T-helper 2 cell (primary cell): ENCODE results near the gene P2RX7.
"Not testable (repeated sequence)": the region's sequence is repeated elsewhere in the genome, so short reads cannot be mapped to it uniquely, and the experiment has no call there.

Experiments used
- DNase-seq, 5 experiments: peaks; one replicate each; pipeline versions ENCODE4 v3.0.0 to v3.0.0-alpha.2; 2012 to 2022

P2RX7 gene

DNA sequence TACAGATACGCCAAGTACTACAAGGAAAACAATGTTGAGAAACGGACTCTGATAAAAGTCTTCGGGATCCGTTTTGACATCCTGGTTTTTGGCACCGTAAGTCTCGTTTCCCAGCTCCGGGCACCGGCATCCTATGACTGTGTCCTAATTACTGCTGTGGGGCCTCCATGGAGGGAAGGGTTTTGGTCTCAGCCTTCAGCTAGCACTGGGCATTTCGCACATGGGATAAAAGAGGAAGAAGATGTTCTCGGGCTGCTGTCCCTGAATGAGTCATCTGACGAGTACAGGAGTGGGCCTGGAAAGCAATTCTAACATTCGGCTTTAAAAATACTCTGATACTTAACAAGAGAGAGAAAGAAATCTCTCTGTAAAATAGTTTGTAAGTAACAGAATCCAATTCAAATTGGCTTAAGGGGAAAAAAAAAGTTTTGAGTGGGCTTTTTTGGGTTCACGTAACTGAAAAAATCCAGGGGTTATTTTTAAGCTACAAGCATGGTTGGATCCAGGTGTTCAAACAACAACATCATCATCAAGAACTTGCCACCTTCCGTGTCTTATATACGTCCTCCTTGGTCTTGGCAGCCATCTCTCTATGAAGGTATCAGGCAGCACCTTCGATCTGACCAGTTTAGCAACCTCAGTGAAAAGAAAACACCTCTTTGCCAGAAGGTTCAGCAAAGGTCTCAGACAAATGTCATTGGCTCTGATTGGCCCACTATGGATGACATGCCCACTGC lies 42.9 kb downstream of the P2RX7 start:
- DNase-seq, result no peak

DNA sequence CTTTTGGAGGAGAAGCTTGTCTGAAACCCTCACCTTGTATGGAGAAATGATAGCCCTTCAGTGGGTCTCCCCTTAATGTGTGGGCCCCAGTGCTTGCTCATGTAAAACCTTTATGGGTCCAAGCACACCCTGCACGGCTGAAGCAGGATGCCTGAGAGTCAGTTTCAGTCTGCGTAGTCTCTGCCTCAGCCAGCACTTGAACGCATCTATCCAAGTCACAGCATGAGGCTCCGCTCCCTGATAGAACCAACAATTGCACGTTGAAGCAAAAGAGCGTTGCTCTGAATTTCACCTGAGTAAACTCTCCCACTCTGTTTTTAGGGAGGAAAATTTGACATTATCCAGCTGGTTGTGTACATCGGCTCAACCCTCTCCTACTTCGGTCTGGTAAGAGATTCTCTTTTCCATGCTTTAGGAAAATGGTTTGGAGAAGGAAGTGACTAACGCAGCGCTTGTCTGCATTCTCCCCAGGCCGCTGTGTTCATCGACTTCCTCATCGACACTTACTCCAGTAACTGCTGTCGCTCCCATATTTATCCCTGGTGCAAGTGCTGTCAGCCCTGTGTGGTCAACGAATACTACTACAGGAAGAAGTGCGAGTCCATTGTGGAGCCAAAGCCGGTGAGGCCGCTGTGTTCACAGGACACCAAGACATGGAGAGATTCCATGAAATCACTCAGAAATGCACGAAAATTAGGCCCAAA lies 44.3 kb downstream of the P2RX7 start:
- no peak for DNase-seq

DNA sequence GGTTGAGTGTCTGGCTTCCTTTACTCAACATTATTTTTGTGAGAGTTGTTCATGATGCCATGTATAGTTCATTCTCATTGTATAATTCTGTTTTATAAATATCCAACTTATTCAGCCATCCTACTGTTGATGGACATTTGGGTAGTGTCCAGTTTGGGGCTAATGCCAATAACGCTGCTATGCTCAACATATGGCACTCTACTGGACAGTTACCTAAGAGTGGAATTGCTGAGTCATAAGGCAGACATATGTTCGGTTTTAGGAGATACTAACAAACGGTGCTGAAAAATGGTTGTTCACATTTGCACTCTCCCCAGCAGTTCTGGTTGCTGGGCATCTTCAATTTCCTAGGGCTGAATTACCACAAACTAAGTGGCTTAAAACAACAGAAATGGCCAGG lies 48.5 kb downstream of the P2RX7 start:
- DNase-seq, result no peak

DNA sequence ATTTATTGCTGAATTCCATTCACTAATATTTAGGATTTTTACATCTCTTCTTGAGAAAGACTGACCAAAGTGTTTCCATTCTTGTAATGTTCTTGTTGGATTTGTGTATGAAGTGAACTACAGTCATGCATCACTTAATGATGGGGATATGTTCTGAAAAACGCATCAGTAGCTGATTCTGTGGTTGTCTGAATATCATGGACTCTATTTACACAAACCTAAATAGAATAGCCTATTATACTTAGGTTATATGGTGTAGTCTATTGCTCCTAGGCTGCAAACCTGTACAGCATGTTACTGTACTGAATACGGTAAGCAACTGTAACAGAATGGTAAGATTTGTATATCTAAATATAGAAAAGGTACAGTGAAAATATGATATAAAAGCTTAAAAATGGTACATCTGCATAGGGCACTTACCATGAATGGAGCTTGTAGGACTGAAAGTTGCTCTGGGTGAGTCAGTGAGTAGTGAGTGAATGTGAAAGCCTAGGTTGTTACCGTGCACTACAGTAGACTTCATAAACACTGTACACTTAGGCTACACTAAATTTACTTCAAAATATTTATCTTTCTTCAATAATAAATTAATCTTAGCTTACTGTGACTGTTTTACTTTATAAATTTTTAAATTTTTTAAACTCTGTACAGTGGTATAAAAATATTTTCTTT lies 49.7 kb downstream of the P2RX7 start:
- DNase-seq, result peak in 1 of 5 experiments; percentile 27

DNA sequence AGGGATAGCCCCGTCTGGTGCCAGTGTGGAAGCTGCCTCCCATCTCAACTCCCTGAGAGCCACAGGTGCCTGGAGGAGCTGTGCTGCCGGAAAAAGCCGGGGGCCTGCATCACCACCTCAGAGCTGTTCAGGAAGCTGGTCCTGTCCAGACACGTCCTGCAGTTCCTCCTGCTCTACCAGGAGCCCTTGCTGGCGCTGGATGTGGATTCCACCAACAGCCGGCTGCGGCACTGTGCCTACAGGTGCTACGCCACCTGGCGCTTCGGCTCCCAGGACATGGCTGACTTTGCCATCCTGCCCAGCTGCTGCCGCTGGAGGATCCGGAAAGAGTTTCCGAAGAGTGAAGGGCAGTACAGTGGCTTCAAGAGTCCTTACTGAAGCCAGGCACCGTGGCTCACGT lies 51.7 kb downstream of the P2RX7 start:
- no peak for DNase-seq

DNA sequence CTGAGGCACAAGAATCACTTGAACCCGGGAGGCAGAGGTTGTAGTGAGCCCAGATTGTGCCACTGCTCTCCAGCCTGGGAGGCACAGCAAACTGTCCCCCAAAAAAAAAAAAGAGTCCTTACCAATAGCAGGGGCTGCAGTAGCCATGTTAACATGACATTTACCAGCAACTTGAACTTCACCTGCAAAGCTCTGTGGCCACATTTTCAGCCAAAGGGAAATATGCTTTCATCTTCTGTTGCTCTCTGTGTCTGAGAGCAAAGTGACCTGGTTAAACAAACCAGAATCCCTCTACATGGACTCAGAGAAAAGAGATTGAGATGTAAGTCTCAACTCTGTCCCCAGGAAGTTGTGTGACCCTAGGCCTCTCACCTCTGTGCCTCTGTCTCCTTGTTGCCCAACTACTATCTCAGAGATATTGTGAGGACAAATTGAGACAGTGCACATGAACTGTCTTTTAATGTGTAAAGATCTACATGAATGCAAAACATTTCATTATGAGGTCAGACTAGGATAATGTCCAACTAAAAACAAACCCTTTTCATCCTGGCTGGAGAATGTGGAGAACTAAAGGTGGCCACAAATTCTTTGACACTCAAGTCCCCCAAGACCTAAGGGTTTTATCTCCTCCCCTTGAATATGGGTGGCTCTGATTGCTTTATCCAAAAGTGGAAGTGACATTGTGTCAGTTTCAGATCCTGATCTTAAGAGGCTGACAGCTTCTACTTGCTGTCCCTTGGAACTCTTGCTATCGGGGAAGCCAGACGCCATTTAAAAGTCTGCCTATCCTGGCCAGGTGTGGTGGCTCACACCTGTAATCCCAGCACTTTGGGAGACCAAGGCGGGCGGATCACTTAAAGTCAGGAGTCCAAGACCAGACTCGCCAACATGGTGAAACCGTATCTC lies 52.6 kb downstream of the P2RX7 start:
- no peak for DNase-seq

DNA sequence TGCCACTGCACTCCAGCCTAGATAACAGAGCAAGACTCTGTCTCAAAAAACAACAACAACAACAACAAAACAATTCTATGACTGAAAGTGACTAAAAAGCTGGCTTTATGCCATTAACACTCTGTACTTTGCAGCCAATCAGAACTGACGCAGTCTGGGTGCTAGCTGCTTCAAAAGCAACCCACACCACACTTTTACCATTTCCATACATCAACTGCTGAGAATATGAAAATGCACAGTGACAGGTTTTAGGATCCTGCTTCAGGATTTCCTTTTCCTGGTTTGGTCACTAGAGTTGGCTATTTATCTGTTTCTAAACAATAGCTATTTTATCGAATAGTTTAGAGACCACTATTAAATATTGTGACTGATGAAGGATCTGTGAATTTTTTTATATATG lies 54.1 kb downstream of the P2RX7 start:
- DNase-seq, result no peak

DNA sequence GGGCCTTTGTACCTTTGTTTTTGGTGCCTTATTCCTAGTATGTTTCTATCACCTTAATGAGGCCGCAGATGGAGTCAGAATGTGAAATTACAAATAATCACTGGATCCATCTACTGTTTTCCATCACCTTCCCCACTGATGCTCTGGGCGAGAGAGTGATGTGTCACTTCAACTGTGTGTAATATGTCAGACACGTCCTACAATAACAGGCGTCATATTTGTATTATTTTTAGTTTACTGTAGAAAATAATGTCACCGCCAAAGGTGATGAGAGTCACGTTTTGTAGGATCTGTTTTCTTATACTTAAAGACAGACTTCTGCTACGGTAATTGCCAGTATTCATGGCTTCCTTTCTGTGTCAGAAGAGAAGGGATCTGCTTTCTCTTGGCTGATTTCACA lies 54.8 kb downstream of the P2RX7 start:
- DNase-seq, result no peak

DNA sequence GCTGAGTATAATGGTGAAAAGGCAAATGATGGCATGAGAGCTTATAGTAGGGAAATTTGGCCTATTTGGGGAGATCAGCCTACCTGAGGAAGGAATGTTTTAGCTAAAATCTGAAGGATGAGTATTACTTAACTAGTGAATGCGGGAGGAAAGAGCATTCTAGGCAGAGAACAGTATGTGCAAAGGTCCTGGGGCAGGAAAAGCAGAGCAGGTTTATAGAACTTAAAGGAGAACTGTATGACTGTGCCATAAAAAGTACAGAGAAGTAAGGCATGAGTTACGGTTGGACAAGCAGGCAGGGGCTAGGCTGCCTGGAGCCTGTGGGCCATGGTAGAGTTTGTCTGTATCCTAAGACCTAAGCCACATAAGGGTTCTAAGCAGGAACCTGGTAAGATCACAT lies 55.6 kb downstream of the P2RX7 start:
- no peak for DNase-seq

DNA sequence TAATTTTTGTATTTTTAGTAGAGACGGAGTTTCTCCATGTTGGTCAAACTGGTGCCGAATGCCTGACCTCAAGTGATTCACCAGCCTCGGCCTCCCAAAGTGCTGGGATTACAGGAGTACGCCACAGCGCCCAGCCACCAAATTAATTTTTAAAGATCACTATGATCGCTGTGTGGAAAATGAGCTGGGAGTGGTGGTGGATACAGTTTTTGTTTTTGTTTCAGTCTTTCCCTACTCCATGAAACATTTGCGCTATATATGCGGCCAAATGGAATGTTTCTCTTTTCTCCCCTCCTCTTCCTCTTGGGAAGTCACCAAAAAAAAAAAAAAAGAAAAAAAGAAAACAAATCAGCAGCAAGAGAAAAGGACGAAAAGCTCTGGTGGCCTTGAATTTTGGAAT lies 56.5 kb downstream of the P2RX7 start:
- DNase-seq, result no peak

DNA sequence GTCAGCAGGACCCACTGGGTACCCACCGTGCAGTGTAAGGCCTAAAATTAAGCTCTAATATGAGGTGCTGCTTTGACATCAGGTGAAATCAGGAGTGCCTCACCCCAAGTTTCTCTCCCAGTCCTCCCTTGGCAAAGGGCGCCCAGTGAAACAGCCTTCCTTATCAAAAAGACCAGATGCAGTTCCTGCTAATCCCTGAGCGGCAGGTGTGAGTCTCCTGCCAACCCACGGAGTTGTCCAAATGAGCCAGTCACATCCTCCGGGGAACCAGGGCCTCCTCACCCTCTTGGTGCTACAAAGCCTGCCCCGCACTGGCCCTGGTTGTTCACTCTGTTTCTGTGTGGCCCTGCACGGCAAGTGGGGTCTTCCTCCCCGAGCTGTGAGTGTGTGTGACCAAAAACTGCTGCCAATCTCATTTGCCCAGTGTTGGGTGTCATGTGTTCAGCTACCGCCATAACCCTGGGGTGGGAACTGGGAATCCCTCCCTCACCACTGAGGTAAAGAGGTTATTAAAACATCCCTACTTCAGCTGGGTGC lies 57.0 kb downstream of the P2RX7 start:
- DNase-seq, result no peak

DNA sequence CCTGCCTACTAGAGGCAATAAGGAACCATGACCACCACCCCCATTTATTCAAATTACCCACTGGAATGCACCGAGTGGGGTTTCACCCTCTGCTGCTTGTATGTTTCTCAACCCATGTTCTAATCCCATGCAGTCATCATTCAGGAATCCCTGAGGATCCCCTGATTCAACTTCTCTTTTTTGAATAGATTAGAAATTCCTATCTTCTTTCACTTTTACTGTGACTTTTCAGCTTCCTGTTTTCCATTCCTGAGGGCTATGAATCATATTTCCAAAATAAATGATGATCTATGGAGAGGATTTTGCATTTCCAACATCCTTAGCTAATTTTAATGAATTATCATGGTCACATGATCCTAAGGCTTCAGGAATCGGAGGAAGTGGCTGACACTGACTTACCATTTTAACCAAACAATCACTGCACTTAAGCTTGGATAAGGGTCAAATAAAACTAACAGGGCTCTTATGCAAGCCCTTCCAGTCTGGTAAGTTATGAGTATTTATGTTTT lies 57.9 kb downstream of the P2RX7 start:
- no peak for DNase-seq

DNA sequence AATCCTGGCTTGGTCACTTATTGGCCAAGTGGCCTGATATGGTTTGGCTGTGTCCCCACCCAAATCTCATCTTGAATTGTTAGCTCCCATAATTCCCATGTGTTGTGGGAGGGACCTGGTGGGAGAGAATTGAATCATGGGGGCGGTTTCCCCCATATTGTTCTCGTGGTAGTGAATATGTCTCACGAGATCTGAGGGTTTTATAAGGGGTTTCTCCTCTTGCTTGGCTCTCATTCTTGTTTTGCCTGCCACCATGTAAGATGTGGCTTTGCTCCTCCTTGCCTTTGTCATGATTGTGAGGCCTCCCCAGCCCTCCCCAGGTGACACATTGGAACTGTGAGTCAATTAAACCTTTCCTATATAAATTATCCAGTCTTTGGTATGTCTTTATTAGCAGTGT lies 58.5 kb downstream of the P2RX7 start:
- DNase-seq, result no peak

DNA sequence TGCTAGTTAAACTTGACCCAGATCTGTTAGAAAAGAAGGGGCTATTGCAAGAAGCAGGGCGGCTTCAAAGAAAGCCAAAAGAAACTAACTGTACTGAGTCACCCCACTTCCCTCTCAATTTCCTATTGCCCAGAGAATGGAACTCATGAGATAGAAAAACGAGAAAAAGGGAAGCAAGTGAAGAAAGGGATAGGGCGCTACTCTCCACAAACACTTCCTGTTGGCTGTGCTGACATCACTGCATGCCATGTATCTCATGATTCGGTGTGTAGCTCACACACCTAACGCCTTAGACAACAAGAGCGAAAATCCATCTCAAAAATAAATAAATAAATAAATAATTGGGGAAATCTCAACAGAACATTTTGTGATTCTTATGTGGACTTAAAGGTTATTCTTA lies 64.2 kb downstream of the P2RX7 start:
- DNase-seq, result no peak

DNA sequence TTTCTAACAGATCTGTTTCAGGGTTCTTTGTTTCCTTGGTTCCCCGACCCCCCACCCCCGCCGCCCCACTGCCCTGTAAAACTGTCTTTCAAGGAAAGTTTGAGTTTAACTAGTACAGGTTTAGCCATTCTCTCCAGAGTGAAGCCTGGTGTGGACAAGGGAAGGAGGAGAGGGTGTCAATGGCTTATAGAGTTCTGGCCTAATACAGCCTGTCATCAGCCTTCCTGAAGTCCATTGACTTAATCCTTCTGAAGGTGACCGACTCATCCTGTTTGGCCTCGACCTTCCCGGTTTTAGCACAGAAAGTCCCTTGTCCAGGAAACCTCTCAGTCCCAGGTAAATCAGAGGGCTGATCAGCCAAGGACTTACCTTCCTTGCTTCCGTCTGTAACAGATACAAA lies 66.3 kb downstream of the P2RX7 start:
- no peak for DNase-seq

DNA sequence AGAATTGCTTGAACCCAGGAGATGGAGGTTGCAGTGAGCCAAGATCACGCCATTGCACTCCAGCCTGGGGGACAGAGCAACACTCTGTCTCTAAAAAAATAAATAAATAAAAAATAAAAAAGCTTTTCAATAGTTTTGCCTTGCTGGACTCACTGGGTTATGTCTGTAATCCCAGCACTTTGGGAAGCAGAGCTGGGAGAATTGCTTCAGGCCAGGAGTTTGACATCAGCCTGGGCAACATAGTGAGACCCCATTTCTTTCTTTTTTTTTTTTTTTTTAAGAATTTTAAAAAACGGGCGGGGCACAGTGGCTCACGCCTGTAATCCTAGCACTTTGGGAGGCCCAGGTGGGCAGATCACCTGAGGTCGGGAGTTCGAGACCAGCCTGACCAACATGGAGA lies 68.5 kb downstream of the P2RX7 start:
- DNase-seq, result not testable (repeated sequence)

DNA sequence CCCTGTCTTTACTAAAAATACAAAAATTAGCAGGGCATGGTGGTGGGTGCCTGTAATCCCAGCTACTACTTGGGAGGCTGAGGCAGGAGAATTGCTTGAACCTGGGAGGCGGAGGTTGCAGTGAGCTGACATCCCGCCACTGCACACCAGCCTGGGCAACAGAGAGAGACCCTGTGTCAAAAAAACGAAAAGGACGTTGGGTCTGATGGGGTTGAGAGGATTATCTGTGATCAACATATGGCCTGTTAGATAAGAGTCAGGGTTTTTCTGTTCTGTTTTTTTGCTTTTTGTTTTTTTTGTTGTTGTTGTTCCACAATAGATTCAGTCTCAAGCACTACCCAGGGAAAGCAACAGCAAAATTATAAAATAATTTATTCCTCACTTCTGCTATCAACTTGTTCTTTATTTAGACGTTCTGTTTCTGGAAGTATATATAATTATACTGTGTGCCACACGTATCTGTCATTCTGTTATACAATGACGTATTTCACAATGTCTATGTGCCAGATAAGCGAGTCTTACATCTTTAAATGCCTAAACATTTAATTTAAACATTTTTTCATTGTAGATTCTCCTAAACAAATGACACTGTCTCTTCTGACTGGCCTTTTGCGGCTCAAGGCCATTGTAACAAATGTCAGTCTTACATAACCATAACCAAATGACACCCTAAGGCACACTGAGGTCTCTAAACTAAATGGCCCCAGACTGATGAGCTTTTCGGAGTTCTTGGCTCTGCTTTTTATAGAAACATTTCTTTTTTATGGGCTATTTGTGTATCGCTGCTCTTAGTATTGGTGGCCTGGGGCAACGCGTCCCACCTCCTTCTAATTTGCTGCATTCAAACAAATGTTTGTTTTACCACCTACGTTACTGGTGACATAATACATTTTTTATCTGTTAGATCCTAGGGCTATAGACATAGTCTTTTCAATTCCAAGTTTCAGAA lies 70.0 kb downstream of the P2RX7 start:
- DNase-seq, result no peak

DNA sequence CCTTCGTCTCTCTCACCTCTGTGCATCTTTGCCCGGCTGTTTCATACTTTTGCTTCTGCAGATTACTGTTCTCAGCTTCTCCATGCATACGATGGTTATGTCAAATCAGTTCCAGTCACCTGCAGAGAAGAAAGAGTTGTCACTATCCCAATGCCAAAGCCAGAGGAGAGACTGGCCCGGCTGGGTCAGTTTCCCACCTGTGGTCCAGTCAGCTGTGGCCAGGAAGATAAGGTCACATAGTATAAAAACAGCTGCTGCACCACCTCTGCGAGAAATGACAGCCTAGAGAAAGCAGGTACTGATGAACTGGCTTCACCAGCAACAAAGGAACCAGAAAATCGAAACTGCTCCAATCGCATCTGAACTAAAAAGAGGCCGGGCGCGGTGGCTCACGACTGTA lies 70.8 kb downstream of the P2RX7 start:
- no peak for DNase-seq

DNA sequence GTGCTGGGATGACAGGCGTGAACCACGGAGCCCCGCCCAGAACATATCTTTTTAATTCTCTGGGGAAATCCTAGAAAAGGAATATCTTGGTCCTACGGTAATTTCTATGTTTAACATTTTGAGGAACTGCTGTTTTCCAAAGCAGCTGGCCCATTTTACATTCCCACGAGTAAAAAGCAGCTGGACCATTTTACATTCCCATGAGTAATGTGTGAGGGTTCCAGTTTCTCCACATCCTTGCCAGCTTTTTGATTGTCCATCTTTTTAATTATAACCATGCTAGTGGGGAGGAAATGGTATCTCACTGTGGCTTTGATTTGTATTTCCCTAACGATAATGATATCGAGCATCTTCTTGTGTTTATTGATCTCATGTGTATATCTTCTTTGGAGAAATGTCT lies 72.8 kb downstream of the P2RX7 start:
- no peak for DNase-seq

DNA sequence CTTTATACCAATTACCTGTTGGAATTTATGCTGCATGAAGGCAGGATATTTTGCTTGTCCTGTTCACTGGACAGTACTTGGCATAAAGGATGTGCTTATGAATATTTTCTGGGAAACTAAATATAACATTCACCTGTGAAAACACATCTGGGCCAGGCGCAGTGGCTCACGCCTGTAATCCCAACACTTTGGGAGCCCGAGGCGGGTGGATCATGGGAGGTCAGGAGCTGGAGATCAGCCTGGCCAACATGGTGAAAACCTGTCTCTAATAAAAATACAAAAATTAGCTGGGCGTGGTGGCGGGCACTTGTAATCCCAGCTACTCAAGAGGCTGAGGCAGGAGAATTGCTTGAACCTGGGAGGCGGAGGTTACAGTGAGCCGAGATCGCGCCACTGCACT lies 75.9 kb downstream of the P2RX7 start:
- DNase-seq, result not testable (repeated sequence)

DNA sequence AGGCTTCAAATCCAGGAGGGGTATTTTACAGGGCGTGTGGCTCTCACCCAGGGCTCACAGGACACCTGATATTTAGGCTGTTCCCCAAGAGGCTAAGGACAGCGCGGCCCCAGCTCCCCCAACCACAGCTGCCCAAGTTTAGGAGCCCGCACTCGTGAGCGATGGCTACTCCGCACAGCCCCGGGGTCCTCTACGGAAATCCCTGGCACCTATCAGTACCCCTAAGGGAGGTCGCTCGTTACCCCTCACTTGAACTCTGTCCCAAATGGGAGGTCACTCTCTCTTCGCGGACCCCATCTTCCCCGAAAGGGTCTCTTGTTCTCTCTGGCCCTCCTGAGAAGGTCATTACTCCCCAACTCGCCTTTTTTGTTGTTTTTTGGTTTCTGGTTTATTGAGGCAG lies 76.5 kb downstream of the P2RX7 start:
- no peak for DNase-seq
